ENCODE measurements around the gene LPCAT1. TPM values are rescaled to one million over a fixed set of nuclear protein-coding genes. Genes with fewer than 3 reads are reported as not detected.

Gene LPCAT1
- total and polyA plus RNA-seq, 2 experiments from 2014 or later = 78.0 to 255 TPM

DNA sequence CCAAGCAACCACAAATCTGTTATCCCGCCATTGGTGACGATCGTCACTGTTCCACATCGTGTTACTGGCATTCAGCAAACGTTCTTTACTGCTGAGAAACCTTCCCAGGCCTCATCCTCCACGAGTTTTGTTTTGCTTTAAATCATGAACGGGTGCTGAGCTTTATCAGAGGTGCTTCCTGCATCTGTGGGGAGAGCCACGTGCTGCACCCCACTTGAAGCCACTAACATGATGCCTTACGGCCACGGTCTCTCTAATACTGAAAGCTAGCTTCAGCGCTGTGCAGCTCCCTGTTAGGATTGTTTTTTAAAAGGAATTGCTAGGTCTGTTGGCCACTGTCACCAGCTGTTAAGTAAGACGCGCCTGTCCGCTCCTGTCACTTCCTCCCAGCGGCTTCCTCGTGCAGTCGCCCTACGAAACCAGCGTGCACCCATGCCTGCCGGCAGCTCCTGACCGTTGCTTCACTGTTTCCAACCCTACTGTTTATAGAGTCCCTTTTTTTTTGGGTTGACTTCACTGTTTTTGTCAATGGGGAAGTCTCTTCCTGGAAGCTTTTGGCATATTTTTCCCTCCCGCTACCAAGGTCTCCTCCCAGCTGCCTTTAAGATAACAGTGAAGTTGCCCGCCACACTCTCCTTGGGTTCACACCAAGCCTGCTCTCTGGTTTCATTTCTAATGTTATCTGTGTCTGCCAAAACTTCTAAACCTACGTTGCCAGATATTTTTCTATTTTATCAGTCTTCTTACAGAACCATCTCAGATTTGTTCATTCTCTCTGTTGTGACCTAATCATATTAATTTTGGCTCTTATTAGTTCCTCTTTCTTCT, 20.3 kb downstream of the LPCAT1 start:
- Mint-ChIP-seq H3K9me3 (no peaks in the 10 kb centered on the region), H3K4me3 (no peak overlapping the region; the same call in 2 of the 3 replicates), H3K27ac (0 out of 2 replicates have a peak overlapping the region, but pooled peaks have one; percentile 61), H3K36me3 (ENCODE audit: low read depth) (peaks cover 35% of the 10 kb centered on the region), H3K4me1 (peaks cover 56% of the 10 kb centered on the region), H3K27me3 (ENCODE audit: insufficient read depth, low read depth, poor library complexity) (peaks cover 27% of the 10 kb centered on the region)
- DNase-seq (ENCODE audit: low spot score) (no peak), ATAC-seq (no peak)
- no peak overlapping the region for H2AFZ ChIP-seq
- H3K4me2 ChIP-seq = no peak overlapping the region
- H3K79me2 ChIP-seq (replicated peaks; ENCODE audit: insufficient read depth) = peaks cover 99% of the 10 kb centered on the region
- H3K4me1 ChIP-seq (ENCODE audit: insufficient read depth) = peaks cover 34% of the 10 kb centered on the region
- 0 out of 2 replicates have a peak, but pooled peaks cover 5% of the 10 kb centered on the region for H3K36me3 ChIP-seq (ENCODE audit: insufficient read depth)
- TF ChIP-seq EZH2phosphoT487 (IDR thresholded peaks at IDR 0.05; ENCODE audit: unreplicated experiment) = no peak
- TF ChIP-seq, protein P1, sequence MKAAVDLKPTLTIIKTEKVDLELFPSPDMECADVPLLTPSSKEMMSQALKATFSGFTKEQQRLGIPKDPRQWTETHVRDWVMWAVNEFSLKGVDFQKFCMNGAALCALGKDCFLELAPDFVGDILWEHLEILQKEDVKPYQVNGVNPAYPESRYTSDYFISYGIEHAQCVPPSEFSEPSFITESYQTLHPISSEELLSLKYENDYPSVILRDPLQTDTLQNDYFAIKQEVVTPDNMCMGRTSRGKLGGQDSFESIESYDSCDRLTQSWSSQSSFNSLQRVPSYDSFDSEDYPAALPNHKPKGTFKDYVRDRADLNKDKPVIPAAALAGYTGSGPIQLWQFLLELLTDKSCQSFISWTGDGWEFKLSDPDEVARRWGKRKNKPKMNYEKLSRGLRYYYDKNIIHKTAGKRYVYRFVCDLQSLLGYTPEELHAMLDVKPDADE (IDR thresholded peaks at IDR 0.05) = no peak
- TF ChIP-seq STAT1 (IDR thresholded peaks at IDR 0.05; ENCODE audit: unreplicated experiment) = no peak
- TF ChIP-seq ZNF114 (CRISPR knock-in tag; IDR thresholded peaks at IDR 0.05) = no peak
- TF ChIP-seq, protein P2, sequence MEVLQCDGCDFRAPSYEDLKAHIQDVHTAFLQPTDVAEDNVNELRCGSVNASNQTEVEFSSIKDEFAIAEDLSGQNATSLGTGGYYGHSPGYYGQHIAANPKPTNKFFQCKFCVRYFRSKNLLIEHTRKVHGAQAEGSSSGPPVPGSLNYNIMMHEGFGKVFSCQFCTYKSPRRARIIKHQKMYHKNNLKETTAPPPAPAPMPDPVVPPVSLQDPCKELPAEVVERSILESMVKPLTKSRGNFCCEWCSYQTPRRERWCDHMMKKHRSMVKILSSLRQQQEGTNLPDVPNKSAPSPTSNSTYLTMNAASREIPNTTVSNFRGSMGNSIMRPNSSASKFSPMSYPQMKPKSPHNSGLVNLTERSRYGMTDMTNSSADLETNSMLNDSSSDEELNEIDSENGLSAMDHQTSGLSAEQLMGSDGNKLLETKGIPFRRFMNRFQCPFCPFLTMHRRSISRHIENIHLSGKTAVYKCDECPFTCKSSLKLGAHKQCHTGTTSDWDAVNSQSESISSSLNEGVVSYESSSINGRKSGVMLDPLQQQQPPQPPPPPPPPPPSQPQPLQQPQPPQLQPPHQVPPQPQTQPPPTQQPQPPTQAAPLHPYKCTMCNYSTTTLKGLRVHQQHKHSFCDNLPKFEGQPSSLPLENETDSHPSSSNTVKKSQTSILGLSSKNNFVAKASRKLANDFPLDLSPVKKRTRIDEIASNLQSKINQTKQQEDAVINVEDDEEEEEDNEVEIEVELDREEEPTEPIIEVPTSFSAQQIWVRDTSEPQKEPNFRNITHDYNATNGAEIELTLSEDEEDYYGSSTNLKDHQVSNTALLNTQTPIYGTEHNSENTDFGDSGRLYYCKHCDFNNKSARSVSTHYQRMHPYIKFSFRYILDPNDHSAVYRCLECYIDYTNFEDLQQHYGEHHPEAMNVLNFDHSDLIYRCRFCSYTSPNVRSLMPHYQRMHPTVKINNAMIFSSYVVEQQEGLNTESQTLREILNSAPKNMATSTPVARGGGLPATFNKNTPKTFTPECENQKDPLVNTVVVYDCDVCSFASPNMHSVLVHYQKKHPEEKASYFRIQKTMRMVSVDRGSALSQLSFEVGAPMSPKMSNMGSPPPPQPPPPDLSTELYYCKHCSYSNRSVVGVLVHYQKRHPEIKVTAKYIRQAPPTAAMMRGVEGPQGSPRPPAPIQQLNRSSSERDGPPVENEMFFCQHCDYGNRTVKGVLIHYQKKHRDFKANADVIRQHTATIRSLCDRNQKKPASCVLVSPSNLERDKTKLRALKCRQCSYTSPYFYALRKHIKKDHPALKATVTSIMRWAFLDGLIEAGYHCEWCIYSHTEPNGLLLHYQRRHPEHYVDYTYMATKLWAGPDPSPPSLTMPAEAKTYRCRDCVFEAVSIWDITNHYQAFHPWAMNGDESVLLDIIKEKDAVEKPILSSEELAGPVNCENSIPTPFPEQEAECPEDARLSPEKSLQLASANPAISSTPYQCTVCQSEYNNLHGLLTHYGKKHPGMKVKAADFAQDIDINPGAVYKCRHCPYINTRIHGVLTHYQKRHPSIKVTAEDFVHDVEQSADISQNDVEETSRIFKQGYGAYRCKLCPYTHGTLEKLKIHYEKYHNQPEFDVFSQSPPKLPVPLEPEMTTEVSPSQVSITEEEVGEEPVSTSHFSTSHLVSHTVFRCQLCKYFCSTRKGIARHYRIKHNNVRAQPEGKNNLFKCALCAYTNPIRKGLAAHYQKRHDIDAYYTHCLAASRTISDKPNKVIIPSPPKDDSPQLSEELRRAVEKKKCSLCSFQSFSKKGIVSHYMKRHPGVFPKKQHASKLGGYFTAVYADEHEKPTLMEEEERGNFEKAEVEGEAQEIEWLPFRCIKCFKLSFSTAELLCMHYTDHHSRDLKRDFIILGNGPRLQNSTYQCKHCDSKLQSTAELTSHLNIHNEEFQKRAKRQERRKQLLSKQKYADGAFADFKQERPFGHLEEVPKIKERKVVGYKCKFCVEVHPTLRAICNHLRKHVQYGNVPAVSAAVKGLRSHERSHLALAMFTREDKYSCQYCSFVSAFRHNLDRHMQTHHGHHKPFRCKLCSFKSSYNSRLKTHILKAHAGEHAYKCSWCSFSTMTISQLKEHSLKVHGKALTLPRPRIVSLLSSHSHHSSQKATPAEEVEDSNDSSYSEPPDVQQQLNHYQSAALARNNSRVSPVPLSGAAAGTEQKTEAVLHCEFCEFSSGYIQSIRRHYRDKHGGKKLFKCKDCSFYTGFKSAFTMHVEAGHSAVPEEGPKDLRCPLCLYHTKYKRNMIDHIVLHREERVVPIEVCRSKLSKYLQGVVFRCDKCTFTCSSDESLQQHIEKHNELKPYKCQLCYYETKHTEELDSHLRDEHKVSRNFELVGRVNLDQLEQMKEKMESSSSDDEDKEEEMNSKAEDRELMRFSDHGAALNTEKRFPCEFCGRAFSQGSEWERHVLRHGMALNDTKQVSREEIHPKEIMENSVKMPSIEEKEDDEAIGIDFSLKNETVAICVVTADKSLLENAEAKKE (CRISPR knock-in tag; IDR thresholded peaks at IDR 0.05) = no peak
- no peak for TF ChIP-seq POLR2AphosphoS5 (IDR thresholded peaks at IDR 0.05; ENCODE audit: low read depth)
- TF ChIP-seq, protein P3, sequence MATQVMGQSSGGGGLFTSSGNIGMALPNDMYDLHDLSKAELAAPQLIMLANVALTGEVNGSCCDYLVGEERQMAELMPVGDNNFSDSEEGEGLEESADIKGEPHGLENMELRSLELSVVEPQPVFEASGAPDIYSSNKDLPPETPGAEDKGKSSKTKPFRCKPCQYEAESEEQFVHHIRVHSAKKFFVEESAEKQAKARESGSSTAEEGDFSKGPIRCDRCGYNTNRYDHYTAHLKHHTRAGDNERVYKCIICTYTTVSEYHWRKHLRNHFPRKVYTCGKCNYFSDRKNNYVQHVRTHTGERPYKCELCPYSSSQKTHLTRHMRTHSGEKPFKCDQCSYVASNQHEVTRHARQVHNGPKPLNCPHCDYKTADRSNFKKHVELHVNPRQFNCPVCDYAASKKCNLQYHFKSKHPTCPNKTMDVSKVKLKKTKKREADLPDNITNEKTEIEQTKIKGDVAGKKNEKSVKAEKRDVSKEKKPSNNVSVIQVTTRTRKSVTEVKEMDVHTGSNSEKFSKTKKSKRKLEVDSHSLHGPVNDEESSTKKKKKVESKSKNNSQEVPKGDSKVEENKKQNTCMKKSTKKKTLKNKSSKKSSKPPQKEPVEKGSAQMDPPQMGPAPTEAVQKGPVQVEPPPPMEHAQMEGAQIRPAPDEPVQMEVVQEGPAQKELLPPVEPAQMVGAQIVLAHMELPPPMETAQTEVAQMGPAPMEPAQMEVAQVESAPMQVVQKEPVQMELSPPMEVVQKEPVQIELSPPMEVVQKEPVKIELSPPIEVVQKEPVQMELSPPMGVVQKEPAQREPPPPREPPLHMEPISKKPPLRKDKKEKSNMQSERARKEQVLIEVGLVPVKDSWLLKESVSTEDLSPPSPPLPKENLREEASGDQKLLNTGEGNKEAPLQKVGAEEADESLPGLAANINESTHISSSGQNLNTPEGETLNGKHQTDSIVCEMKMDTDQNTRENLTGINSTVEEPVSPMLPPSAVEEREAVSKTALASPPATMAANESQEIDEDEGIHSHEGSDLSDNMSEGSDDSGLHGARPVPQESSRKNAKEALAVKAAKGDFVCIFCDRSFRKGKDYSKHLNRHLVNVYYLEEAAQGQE (IDR thresholded peaks at IDR 0.05; ENCODE audit: unreplicated experiment) = no peak
- TF ChIP-seq ZNF331 (CRISPR knock-in tag; IDR thresholded peaks at IDR 0.05; ENCODE audit: low read depth) = no peak
- H3K27ac ChIP-seq (ENCODE audit: low read depth) = peak overlapping the region; percentile 66; the same call in 1 of the 2 replicates
- peaks cover 48% of the 10 kb centered on the region for H4K20me1 ChIP-seq (replicated peaks; ENCODE audit: insufficient read depth)
- H3K9me2 ChIP-seq (ENCODE audit: insufficient read depth) = no peaks in the 10 kb centered on the region
- no peak overlapping the region for H3K4me3 ChIP-seq
- peaks cover 9% of the 10 kb centered on the region for H3F3A ChIP-seq (replicated peaks; ENCODE audit: low read depth)
- no peaks in the 10 kb centered on the region for H3K27me3 ChIP-seq (ENCODE audit: insufficient read depth)

Data from GM23338 (cell line).